Neutrophil (primary cell): ENCODE results near the gene SMYD2.

Experiments used
- H3K27ac ChIP-seq: fragments of 200-600 bp; sonication (generic); 2 replicates; pipeline ENCODE4 v1.5.1; 2016; ENCODE audit warnings: mild to moderate bottlenecking, moderate library complexity
- H3K27me3 ChIP-seq: fragments of 200-600 bp; sonication (generic); 2 replicates; pipeline ENCODE4 v1.6.0; 2016; ENCODE audit warnings: mild to moderate bottlenecking
- H3K36me3 ChIP-seq: fragments of 200-600 bp; sonication (generic); 2 replicates; pipeline ENCODE4 v1.5.1; 2017
- H3K4me1 ChIP-seq, 2 experiments: fragments of 200-600 bp in 1 of 2; sonication (generic) in 1 of 2; 1 replicate in 1 of 2; 2 replicates in 1 of 2; pipeline versions ENCODE4 v1.5.1 to v1.6.1; 2013 to 2016; ENCODE audit warnings: low read depth in 1 of 2, low read length in 1 of 2, mild to moderate bottlenecking in 1 of 2, moderate library complexity in 1 of 2; ENCODE audit not compliant: control insufficient read depth in 1 of 2, insufficient read depth in 1 of 2
- H3K4me3 ChIP-seq, 2 experiments: fragments of 200-600 bp in 1 of 2; sonication (generic) in 1 of 2; 1 replicate in 1 of 2; 2 replicates in 1 of 2; pipeline ENCODE4 v1.5.1; 2013 to 2016; ENCODE audit warnings: low read depth in 1 of 2, low read length in 1 of 2, mild to moderate bottlenecking in 1 of 2, moderate library complexity in 1 of 2
- H3K9me3 ChIP-seq: fragments of 200-600 bp; sonication (generic); 2 replicates; pipeline ENCODE4 v1.5.1; 2016
- CTCF ChIP-seq: fragments of 200-600 bp; sonication (generic); IDR thresholded peaks from 2 replicates; pipeline ENCODE4 v1.5.1; 2016; ENCODE audit warnings: antibody characterized with exemption

Gene SMYD2

GRCh38 chr1:214335567-214335966, 54.6 kb downstream of the SMYD2 start:
- H3K4me1 ChIP-seq: no peaks in the 10 kb centered on the region

GRCh38 chr1:214337015-214337414, 56.1 kb downstream of the SMYD2 start:
- TF ChIP-seq CTCF: no peak
- Histone ChIP-seq H3K9me3 (no peaks in the 10 kb centered on the region), H3K4me1 (no peaks in the 10 kb centered on the region), H3K4me3 (no peak overlapping the region), H3K27ac (no peak overlapping the region), H3K27me3 (no peaks in the 10 kb centered on the region), H3K36me3 (no peaks in the 10 kb centered on the region)

More at GRCh38 chr1:214335567-214335966, 54.6 kb downstream of the SMYD2 start:
- H3K9me3 ChIP-seq: no peaks in the 10 kb centered on the region
- TF ChIP-seq CTCF: no peak
- no peak overlapping the region for H3K4me3 ChIP-seq
- H3K27ac ChIP-seq: no peak overlapping the region
- no peaks in the 10 kb centered on the region for H3K27me3 ChIP-seq
- no peaks in the 10 kb centered on the region for H3K36me3 ChIP-seq

DNA sequence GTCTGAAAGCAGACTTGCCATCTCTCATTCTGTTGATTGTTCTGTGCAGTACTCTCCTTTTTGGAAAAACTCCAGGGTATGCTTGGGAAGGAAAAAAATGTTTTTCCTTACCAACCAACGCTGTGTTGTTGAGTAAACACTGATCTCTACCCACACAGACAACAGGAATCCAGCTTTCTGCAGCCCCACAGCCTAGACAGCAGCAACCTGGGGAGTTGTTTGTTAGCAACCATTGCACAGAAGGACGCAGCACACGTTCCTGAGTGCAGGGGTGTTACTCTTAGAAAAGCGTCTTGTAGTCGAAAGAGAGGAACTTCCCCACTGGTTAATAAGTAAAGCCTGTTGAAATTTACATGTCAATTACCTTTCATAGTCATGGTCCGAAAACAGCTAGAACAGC, 56.6 kb downstream of the SMYD2 start:
- no peaks in the 10 kb centered on the region for H3K27me3 ChIP-seq
- no peaks in the 10 kb centered on the region for H3K9me3 ChIP-seq
- no peak overlapping the region for H3K27ac ChIP-seq
- no peaks in the 10 kb centered on the region for H3K36me3 ChIP-seq
- H3K4me1 ChIP-seq: no peaks in the 10 kb centered on the region
- H3K4me3 ChIP-seq: no peak overlapping the region
- no peak for TF ChIP-seq CTCF

- H3K27me3 ChIP-seq: no peaks in the 10 kb centered on the region
- H3K4me1 ChIP-seq: no peaks in the 10 kb centered on the region
- no peak overlapping the region for H3K4me3 ChIP-seq
- no peaks in the 10 kb centered on the region for H3K9me3 ChIP-seq
- no peak overlapping the region for H3K27ac ChIP-seq
- no peaks in the 10 kb centered on the region for H3K36me3 ChIP-seq
- TF ChIP-seq CTCF: no peak
Measured at GRCh38 chr1:214338212-214338611, 57.3 kb downstream of the SMYD2 start.

DNA sequence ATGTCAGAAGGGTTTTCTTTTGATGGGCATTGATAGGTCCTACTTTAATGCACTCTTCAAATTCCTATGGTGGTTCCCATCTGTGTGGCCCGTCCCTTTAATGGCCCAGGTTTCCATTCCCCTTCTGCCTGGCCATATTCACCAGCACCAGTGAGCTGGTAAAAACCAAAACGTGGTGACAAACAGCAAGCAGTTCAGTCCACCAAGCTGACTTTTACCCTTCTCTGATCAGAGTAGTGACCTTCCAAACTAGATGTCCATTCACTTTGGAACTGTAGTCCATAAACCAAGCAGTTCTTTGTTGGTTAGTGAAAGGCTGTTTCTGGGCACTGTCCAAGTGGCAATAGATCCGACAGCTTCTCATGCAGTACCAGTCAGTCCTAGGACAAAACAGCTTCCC, 60.5 kb downstream of the SMYD2 start:
- Histone ChIP-seq H3K4me3 (no peak overlapping the region), H3K36me3 (no peaks in the 10 kb centered on the region), H3K4me1 (no peaks in the 10 kb centered on the region), H3K9me3 (no peaks in the 10 kb centered on the region), H3K27ac (no peak overlapping the region), H3K27me3 (no peaks in the 10 kb centered on the region)
- no peak for TF ChIP-seq CTCF

GRCh38 chr1:214341932-214342331, 61.0 kb downstream of the SMYD2 start:
- Histone ChIP-seq H3K4me3 (no peak overlapping the region), H3K27me3 (no peaks in the 10 kb centered on the region), H3K36me3 (no peaks in the 10 kb centered on the region), H3K27ac (no peak overlapping the region), H3K4me1 (no peaks in the 10 kb centered on the region), H3K9me3 (no peaks in the 10 kb centered on the region)
- no peak for TF ChIP-seq CTCF
